PFSK-1 (cell line): ENCODE results near the gene STXBP2.

Source experiments
- POLR2AphosphoS5 ChIP-seq: IDR thresholded peaks from 2 replicates; pipeline ENCODE4 v1.6.1; 2012; ENCODE audit warnings: low read depth, mild to moderate bottlenecking, control low read depth, low read length, moderate library complexity
- TAF1 ChIP-seq: IDR thresholded peaks from 2 replicates; pipeline ENCODE4 v1.6.1; 2012; ENCODE audit warnings: low read length, control low read depth, borderline replicate concordance; ENCODE audit not compliant: insufficient read depth

- TF ChIP-seq TAF1 (no peak), POLR2AphosphoS5 (no peak)
These were observed 31.3 kb upstream of the STXBP2 start for GRCh38 chr19:7605490-7606222.
